ENCODE measurements around the gene ADD2. TPM values are rescaled to one million over a fixed set of nuclear protein-coding genes. Genes with fewer than 3 reads are reported as not detected.

ADD2 gene
- total RNA-seq, 1 experiment from 2014 or later: 0.23 TPM

- ChIA-PET POLR2A (no interaction called here), CTCF (no interaction called here)
- TF ChIP-seq, protein P1, sequence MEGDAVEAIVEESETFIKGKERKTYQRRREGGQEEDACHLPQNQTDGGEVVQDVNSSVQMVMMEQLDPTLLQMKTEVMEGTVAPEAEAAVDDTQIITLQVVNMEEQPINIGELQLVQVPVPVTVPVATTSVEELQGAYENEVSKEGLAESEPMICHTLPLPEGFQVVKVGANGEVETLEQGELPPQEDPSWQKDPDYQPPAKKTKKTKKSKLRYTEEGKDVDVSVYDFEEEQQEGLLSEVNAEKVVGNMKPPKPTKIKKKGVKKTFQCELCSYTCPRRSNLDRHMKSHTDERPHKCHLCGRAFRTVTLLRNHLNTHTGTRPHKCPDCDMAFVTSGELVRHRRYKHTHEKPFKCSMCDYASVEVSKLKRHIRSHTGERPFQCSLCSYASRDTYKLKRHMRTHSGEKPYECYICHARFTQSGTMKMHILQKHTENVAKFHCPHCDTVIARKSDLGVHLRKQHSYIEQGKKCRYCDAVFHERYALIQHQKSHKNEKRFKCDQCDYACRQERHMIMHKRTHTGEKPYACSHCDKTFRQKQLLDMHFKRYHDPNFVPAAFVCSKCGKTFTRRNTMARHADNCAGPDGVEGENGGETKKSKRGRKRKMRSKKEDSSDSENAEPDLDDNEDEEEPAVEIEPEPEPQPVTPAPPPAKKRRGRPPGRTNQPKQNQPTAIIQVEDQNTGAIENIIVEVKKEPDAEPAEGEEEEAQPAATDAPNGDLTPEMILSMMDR (IDR thresholded peaks at IDR 0.05; ENCODE audit: unreplicated experiment): no peak
- BruUV-seq (replicated peaks): no TSS peak
- Mint-ChIP-seq H3K36me3 (ENCODE audit: insufficient read depth, unreplicated experiment) (no peaks in the 10 kb centered on the region), H3K9me3 (ENCODE audit: unreplicated experiment) (no peaks in the 10 kb centered on the region), H3K27ac (ENCODE audit: low read depth, unreplicated experiment) (no peak overlapping the region), H3K4me1 (ENCODE audit: insufficient read depth, unreplicated experiment) (no peaks in the 10 kb centered on the region), H3K27me3 (ENCODE audit: insufficient read depth, unreplicated experiment) (peaks cover 32% of the 10 kb centered on the region), H3K4me3 (ENCODE audit: unreplicated experiment) (no peak overlapping the region)
- DNase-seq (ENCODE audit: unreplicated experiment): no peak
- intact Hi-C loops (cut with micrococcal nuclease): no loop called here
Measured at GRCh38 chr2:70716131-70716743, 51.8 kb downstream of the ADD2 start.

DNA sequence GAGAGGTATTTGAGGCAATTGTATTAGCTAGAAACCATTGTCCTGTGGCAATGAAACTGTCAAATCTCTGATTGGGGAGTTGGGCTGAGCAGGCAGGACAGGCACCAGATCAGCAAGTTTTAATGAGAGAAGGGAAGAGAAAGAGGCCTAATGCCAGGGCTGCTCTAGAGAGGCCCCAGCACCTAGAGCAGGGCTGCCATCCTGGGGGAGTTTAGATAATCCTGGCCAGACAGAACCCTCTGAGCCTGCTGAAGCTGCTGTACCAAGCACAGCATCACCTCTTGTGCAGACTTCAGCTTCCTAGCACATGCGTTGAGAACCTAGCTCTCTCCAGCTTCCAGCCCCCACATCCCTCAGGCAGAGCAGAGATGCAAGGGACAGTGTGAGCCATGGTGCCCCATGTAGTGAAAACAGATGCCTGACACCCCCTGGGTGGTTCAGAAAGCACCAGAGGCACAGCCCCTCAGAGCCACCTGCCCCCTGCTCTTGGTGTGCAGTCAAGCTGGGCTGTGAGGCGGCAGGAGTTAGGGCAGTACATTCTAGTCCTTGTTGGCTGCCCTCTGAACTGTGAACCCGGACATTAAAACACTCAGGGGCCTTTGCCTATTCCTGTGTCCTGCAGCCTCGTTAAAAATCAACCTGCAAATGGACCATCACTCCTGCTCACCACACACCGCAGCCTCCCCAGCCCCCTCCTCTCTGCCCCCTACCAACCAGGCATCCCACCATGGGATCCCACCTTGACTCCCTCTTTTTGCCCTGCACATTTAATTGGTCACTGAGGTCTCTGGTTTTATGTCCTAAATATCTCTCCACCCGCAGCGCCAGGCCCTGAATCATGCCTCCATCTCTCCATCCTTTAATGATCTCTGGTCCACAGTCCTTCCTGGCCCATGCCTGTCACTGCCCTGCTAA, 52.7 kb downstream of the ADD2 start:
- H3K27me3 Mint-ChIP-seq (ENCODE audit: insufficient read depth, unreplicated experiment): peaks cover 32% of the 10 kb centered on the region
- H3K4me3 Mint-ChIP-seq (ENCODE audit: unreplicated experiment): no peak overlapping the region
- intact Hi-C loops (cut with micrococcal nuclease): no loop called here
- no peak overlapping the region for H3K27ac Mint-ChIP-seq (ENCODE audit: low read depth, unreplicated experiment)
- POLR2A ChIA-PET: no interaction called here
- CTCF ChIA-PET: no interaction called here
- H3K9me3 Mint-ChIP-seq (ENCODE audit: unreplicated experiment): no peaks in the 10 kb centered on the region
- no peak for DNase-seq (ENCODE audit: unreplicated experiment)
- H3K36me3 Mint-ChIP-seq (ENCODE audit: insufficient read depth, unreplicated experiment): no peaks in the 10 kb centered on the region
- H3K4me1 Mint-ChIP-seq (ENCODE audit: insufficient read depth, unreplicated experiment): no peaks in the 10 kb centered on the region
- TF ChIP-seq, protein P1 (IDR thresholded peaks at IDR 0.05; ENCODE audit: unreplicated experiment): no peak
- no TSS peak for BruUV-seq (replicated peaks)

DNA sequence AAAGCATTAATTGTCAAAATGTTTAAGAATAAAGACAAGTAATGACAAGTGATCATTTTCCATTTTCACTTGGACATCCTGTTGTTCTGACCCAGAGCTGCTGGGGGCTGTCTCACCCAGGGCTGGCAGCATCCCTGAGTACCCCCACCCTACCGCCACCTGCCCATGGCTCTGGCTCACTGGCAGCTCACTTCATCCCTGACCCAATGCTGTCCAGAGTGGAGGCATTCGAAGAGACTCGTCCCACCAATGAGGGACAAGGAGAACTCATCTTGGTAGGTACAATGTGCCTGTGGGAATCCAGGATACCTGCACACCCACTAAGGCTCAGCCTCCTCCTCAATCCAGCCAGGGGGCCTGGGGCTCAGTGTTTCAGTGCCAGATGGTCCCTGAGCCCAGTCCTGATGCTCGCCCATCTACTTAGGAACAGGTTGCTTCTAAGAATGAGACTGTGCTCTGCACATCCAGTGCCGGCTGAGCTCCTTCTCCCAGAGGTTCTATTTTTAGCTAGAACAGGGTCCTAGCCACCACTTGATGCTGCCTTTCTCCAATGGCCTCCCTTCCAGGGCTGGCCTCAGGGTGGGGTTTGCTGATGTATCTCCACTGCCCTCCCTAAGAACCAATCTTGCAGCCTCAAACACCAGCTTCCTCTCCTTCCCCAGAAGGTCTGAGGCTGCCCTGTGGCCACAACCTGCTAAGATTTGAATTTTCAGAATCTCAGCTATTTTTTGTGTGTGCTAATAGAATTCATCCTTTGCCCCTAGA, 53.7 kb downstream of the ADD2 start:
- BruUV-seq (replicated peaks): no TSS peak
- Mint-ChIP-seq H3K9me3 (ENCODE audit: unreplicated experiment) (no peaks in the 10 kb centered on the region), H3K4me1 (ENCODE audit: insufficient read depth, unreplicated experiment) (no peaks in the 10 kb centered on the region), H3K36me3 (ENCODE audit: insufficient read depth, unreplicated experiment) (no peaks in the 10 kb centered on the region), H3K4me3 (ENCODE audit: unreplicated experiment) (no peak overlapping the region), H3K27ac (ENCODE audit: low read depth, unreplicated experiment) (no peak overlapping the region), H3K27me3 (ENCODE audit: insufficient read depth, unreplicated experiment) (peaks cover 32% of the 10 kb centered on the region)
- POLR2A ChIA-PET: no interaction called here
- intact Hi-C loops (cut with micrococcal nuclease): no loop called here
- TF ChIP-seq, protein P1 (IDR thresholded peaks at IDR 0.05; ENCODE audit: unreplicated experiment): no peak
- no peak for DNase-seq (ENCODE audit: unreplicated experiment)
- CTCF ChIA-PET: no interaction called here

DNA sequence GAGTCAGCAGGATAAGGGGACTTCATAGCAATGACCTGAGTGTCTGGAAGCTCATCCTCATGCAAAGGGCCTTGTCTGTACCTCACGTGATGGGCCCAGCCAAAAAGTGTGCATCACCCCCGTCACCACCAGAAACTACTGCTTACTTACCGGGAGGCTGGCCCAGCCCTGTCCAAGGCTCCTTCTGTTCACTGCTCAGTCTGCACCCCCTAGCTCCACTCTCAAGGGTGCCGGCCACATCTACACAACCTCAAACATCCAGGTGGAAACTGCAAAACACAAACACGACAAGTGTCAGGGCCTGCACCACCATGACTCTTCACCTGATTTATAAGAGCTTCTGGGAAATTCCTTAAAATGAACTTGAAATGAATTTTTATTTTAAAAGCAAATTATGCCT, 55.1 kb downstream of the ADD2 start:
- Mint-ChIP-seq H3K27me3 (ENCODE audit: insufficient read depth, unreplicated experiment) (peaks cover 30% of the 10 kb centered on the region), H3K36me3 (ENCODE audit: insufficient read depth, unreplicated experiment) (no peaks in the 10 kb centered on the region)
- no TSS peak for BruUV-seq (replicated peaks)

More for the DNA sequence above, 55.1 kb downstream of the ADD2 start:
- intact Hi-C loops (cut with micrococcal nuclease): no loop called here
- no peak overlapping the region for H3K4me3 Mint-ChIP-seq (ENCODE audit: unreplicated experiment)
- TF ChIP-seq, protein P1 (IDR thresholded peaks at IDR 0.05; ENCODE audit: unreplicated experiment): no peak
- ChIA-PET CTCF (no interaction called here), POLR2A (no interaction called here)
- H3K4me1 Mint-ChIP-seq (ENCODE audit: insufficient read depth, unreplicated experiment): no peaks in the 10 kb centered on the region
- no peak for DNase-seq (ENCODE audit: unreplicated experiment)
- no peaks in the 10 kb centered on the region for H3K9me3 Mint-ChIP-seq (ENCODE audit: unreplicated experiment)
- H3K27ac Mint-ChIP-seq (ENCODE audit: low read depth, unreplicated experiment): no peak overlapping the region
